NB4 (cell line): ENCODE results near the gene CNBP.

Source experiments
- POLR2A ChIP-seq: IDR thresholded peaks from 2 replicates; pipeline ENCODE4 v1.6.1; 2011; ENCODE audit warnings: mild to moderate bottlenecking; ENCODE audit not compliant: insufficient read length; ENCODE audit errors: extremely low read depth
- TF ChIP-seq, protein P1 (sequence below): IDR thresholded peaks from one replicate; pipeline ENCODE4 v1.5.1; 2012; ENCODE audit warnings: low read depth, low read length

- TF ChIP-seq POLR2A = no peak
- TF ChIP-seq, protein P1, sequence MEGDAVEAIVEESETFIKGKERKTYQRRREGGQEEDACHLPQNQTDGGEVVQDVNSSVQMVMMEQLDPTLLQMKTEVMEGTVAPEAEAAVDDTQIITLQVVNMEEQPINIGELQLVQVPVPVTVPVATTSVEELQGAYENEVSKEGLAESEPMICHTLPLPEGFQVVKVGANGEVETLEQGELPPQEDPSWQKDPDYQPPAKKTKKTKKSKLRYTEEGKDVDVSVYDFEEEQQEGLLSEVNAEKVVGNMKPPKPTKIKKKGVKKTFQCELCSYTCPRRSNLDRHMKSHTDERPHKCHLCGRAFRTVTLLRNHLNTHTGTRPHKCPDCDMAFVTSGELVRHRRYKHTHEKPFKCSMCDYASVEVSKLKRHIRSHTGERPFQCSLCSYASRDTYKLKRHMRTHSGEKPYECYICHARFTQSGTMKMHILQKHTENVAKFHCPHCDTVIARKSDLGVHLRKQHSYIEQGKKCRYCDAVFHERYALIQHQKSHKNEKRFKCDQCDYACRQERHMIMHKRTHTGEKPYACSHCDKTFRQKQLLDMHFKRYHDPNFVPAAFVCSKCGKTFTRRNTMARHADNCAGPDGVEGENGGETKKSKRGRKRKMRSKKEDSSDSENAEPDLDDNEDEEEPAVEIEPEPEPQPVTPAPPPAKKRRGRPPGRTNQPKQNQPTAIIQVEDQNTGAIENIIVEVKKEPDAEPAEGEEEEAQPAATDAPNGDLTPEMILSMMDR = no peak
Observed at GRCh38 chr3:129224984-129225393, 41.3 kb upstream of the CNBP start.
